Upper lobe of right lung (tissue), 1 donor: ENCODE results near the gene HECTD3. TPM values are rescaled to one million over a fixed set of nuclear protein-coding genes. Genes with fewer than 3 reads are reported as not detected.

Source experiments
- ATAC-seq: fragments of 200-7000 bp; cut with Tn5 transposase; one replicate; pipeline ENCODE4 v1.9.1; 2020; ENCODE audit warnings: mild to moderate bottlenecking, moderate library complexity
- DNase-seq: peaks from one replicate; pipeline ENCODE4 v3.0.0-alpha.2; 2020
- H3K27ac ChIP-seq: fragments of 200-600 bp; one replicate; pipeline ENCODE4 v1.8.0; 2022
- H3K27me3 ChIP-seq: fragments of 200-600 bp; one replicate; pipeline ENCODE4 v1.8.0; 2022; ENCODE audit warnings: mild to moderate bottlenecking
- H3K36me3 ChIP-seq: fragments of 200-600 bp; one replicate; pipeline ENCODE4 v1.8.0; 2022
- H3K4me1 ChIP-seq: fragments of 200-600 bp; one replicate; pipeline ENCODE4 v1.8.0; 2022
- H3K4me3 ChIP-seq: fragments of 200-600 bp; one replicate; pipeline ENCODE4 v1.8.0; 2022; ENCODE audit warnings: mild to moderate bottlenecking
- H3K9me3 ChIP-seq: fragments of 200-600 bp; one replicate; pipeline ENCODE4 v1.8.0; 2022
- CTCF ChIP-seq: fragments of 200-600 bp; IDR thresholded peaks from one replicate; pipeline ENCODE4 v1.8.0; 2022; ENCODE audit warnings: antibody characterized with exemption
- intact Hi-C: fragments of 100-400 bp; cut with DNase I; formaldehyde crosslinking; loops from one replicate; pipeline ENCODE4 v1.11.0; 2022
- total RNA-seq: library from RNA; stranded (reverse); fragmentation: NEBNext Ultra II Directional; extraction: Animal tissue kit (Norgen Biotek cat#: 25700); gene quantifications from one replicate; pipeline ENCODE4 v1.2.1, GENCODE V29; 2021
- donor health status: DM: no; HTN: yes; CAD: no; lungs with severe emphysema.

The HECTD3 gene
- total RNA-seq, 1 donor from 2014 or later: 43.6 TPM

DNA sequence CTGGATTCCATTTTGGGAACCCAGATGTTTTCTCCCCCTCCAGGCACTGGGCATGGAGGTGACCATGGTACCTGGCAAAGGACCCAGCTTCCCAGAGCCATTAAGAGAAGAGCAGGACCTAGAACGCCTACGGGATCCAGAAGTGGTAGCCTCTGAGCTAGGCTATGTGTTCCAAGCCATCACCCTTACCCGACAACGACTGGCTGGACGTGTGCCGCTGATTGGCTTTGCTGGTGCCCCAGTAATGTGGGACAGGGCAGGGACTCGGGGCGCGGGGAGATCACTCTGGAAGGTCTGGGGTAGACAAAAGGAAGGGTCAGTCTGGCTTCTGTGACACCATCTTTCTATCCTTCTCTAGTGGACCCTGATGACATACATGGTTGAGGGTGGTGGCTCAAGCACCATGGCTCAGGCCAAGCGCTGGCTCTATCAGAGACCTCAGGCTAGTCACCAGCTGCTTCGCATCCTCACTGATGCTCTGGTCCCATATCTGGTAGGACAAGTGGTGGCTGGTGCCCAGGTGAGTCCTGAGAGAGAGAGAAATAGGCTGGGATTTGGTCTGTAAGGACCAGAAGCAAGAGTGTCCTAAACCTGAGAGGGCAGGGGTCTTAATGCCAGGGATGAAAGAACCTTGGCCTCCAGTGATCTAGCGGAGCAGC lies 2.6 kb upstream of the HECTD3 start:
- H3K4me1 ChIP-seq: peaks cover 22% of the 10 kb centered on the region
- no peak overlapping the region for H3K4me3 ChIP-seq
- intact Hi-C loops: loop anchor here (10.0 kb wide), 1 partner anchor 481 kb away; the partner anchor contains the start of gene TESK2

GRCh38 chr1:45012639-45013278 lies 1.6 kb upstream of the HECTD3 start:
- peak; percentile 58 for ATAC-seq
- peak overlapping the region; percentile 83 for H3K27ac ChIP-seq
- DNase-seq: peak; percentile 91
- H3K36me3 ChIP-seq: peaks cover 36% of the 10 kb centered on the region
- intact Hi-C loops: loop anchor here (10.0 kb wide), 1 partner anchor 482 kb away; the partner anchor contains the start of gene TESK2
- H3K4me1 ChIP-seq: peaks cover 22% of the 10 kb centered on the region
- no peaks in the 10 kb centered on the region for H3K9me3 ChIP-seq
- no peak for TF ChIP-seq CTCF
- peak overlapping the region; percentile 100 for H3K4me3 ChIP-seq
- no peaks in the 10 kb centered on the region for H3K27me3 ChIP-seq

More for the DNA sequence above, 2.6 kb upstream of the HECTD3 start:
- TF ChIP-seq CTCF: no peak
- peaks cover 27% of the 10 kb centered on the region for H3K36me3 ChIP-seq
- peak; percentile 41 for DNase-seq
- no peak overlapping the region for H3K27ac ChIP-seq
- no peak for ATAC-seq
- H3K27me3 ChIP-seq: no peaks in the 10 kb centered on the region
- H3K9me3 ChIP-seq: no peaks in the 10 kb centered on the region

DNA sequence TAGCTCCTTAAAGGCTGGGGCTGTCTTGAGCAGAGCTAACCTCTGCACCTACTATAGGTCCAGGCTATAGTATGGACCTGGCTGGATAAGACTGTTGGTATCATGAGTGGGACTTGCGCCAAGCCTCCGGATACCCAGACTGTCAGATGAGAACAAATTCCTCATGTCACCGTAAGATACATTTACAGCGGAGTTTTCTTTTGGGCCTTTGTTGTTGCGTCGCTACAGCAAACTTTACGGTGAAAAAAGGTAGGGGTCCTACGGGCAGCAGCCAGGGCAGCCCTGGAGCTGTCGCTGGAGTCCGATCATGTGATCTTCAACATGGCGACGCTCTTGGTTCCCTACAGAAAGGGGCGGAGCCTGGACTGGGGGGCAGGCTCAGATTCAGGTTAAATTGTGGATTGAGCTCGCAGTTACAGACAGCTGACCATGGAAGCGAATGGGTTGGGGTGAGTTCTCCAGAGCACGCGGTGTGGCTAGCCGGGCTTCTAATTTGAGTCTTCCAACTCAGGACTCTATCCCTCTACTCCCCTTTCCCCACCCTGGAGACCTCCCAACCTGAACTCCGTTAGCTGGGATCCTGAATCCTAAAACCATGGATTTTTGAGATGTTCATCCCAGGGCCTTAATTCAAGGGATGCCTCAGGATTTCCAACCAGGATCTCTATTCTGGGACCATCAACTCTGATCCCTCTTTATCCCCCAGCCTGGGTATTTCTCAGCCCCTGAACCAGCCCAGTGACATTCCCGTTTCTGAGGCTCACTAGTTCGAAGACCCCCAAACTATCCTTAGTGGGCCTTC lies 914 bp upstream of the HECTD3 start, which contains the start of gene UROD:
UROD (plus strand) TSS at position 418 of the 802 bp plus-strand sequence; CDS start at position 430, 12 bp downstream.
- no peak for TF ChIP-seq CTCF
- intact Hi-C loops: loop anchor here (10.0 kb wide), 1 partner anchor 483 kb away; the partner anchor contains the start of gene TESK2
- peak; percentile 94 for DNase-seq
- Histone ChIP-seq H3K27ac (peak within 1 kb of the TSS; percentile 83), H3K4me1 (peaks cover 22% of the 10 kb centered on the region), H3K27me3 (no peaks in the 10 kb centered on the region), H3K9me3 (no peaks in the 10 kb centered on the region), H3K4me3 (peak within 1 kb of the TSS; percentile 100), H3K36me3 (peaks cover 44% of the 10 kb centered on the region)
- peak; percentile 92 for ATAC-seq

DNA sequence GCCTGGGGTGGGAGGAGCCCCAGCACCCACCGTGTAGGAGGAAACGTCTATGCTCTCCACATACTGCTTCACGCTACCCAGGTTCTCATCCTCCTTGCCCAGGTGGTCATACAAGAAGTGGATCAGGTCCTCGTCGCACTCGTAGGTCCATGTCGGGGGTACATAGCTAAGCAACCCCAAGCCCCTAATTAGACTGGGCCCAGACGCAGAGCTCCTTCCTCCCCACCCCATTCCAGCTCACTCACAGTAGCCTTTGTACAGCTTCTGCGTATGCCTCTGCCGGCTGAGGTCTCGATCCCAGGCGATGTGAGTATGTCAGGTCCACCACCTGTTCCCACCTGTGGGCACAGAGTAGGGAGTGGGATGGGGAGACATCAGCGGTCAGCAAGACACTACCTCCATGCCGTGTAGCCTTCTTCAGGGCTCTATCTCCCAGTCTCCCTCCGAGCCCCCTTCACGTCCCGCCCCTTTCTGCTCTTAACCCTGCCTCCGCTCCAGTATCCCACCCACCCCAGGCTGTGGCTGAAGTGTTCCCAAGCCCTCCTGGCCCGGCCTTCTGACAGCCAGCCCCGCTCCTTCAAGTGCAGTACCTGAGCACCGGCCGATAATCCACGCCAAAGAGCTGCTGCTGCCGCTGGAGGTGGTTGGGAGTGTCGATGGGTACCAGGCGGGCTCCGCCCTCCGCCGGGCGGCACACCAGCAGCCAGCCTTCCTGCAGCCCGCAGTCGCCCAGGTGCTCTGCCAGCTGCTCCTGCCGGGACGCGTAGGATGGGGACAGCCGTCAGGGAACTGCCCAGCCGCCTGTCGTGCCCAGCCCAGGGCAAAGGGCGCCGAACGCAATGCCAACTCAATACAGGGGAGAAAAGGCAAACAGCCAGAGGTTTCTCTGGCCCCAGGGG lies 919 bp downstream of the HECTD3 start:
- no peaks in the 10 kb centered on the region for H3K9me3 ChIP-seq
- H3K4me1 ChIP-seq: peaks cover 22% of the 10 kb centered on the region
- peak overlapping the region; percentile 83 for H3K27ac ChIP-seq
- DNase-seq (peak; percentile 79), ATAC-seq (peak; percentile 38)
- H3K4me3 ChIP-seq: peak overlapping the region; percentile 100
- no peak for TF ChIP-seq CTCF
- H3K36me3 ChIP-seq: peaks cover 59% of the 10 kb centered on the region
- no peaks in the 10 kb centered on the region for H3K27me3 ChIP-seq
- intact Hi-C loops: loop anchor here (10.0 kb wide), 1 partner anchor 485 kb away; the partner anchor contains the start of gene TESK2
